ENCODE data around the gene WNT16.

The WNT16 gene

DNA sequence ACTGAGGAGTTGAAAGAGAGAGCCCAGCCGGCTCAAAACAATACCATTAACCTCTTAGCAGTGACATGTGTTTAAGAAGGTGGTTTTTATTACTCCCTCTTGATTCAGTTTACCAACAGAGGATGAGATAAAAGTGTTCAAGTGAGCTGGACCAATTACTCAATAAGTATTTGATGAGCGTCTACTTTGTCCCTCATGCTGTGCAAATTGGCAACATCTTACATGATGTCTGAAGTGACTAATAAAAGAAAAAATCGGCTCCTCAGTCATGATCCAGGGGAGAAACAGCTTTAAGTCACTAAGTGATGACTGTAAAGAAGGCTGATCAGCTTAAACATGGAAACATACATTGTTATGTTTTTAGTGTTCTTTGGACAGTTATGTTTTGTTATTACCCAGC is 7.8 kb downstream of the WNT16 start:
- no peak for DNase-seq (ENCODE audit: low read depth)
- TF ChIP-seq, protein P1, sequence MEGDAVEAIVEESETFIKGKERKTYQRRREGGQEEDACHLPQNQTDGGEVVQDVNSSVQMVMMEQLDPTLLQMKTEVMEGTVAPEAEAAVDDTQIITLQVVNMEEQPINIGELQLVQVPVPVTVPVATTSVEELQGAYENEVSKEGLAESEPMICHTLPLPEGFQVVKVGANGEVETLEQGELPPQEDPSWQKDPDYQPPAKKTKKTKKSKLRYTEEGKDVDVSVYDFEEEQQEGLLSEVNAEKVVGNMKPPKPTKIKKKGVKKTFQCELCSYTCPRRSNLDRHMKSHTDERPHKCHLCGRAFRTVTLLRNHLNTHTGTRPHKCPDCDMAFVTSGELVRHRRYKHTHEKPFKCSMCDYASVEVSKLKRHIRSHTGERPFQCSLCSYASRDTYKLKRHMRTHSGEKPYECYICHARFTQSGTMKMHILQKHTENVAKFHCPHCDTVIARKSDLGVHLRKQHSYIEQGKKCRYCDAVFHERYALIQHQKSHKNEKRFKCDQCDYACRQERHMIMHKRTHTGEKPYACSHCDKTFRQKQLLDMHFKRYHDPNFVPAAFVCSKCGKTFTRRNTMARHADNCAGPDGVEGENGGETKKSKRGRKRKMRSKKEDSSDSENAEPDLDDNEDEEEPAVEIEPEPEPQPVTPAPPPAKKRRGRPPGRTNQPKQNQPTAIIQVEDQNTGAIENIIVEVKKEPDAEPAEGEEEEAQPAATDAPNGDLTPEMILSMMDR (conservative IDR thresholded peaks at IDR 0.05; ENCODE audit: low read depth, low read length), result no peak
- no peak overlapping the region for H3K4me3 ChIP-seq (ENCODE audit: low read length)

DNA sequence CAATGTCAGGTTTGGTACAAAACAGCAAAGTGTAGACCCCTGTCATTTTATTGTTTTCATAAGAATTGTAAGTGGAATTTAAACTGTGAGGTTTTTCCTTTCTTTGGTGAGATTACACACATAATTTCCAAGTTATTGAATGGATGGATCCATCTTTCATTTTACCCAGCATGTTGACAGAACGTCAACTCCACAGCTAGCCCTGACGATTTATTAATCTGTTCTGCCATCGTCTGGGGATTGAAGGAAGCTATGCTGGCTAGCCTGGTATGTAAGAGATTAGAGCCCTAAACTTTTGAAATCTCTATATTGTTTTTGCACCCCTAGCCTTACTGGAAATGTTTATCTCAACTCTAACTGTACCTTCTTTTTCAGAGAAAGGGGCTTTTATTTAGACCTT is 8.6 kb downstream of the WNT16 start:
- no peak overlapping the region for H3K4me3 ChIP-seq (ENCODE audit: low read length)
- TF ChIP-seq, protein P1 (conservative IDR thresholded peaks at IDR 0.05; ENCODE audit: low read depth, low read length), result peak; percentile 51
- DNase-seq (ENCODE audit: low read depth), result no peak

DNA sequence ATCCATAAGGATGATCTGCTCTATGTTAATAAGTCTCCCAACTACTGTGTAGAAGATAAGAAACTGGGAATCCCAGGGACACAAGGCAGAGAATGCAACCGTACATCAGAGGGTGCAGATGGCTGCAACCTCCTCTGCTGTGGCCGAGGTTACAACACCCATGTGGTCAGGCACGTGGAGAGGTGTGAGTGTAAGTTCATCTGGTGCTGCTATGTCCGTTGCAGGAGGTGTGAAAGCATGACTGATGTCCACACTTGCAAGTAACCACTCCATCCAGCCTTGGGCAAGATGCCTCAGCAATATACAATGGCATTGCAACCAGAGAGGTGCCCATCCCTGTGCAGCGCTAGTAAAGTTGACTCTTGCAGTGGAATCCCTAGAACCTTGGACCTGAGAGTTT is 10.3 kb downstream of the WNT16 start:
- TF ChIP-seq, protein P1 (conservative IDR thresholded peaks at IDR 0.05; ENCODE audit: low read depth, low read length), result no peak
- no peak overlapping the region for H3K4me3 ChIP-seq (ENCODE audit: low read length)
- DNase-seq (ENCODE audit: low read depth), result no peak

DNA sequence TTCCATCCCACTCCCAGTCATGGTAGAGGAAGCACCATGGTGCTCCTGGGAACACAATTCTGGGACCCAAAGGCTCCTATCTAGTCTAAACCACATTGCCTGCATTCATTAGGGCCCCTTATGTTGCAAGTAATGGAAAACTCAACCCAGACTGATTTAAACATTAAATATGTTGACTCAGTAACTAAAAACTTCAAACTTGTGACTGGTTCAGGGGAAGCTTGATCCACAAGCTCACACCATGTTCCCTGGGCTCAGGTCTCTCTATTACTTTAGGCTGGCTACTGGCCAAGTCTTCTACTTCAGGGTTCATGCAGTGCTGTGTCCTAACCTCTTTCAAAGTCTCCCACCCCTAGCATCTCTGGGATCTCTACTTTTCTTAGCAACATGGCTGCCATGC is 13.1 kb downstream of the WNT16 start:
- no peak overlapping the region for H3K4me3 ChIP-seq (ENCODE audit: low read length)
- no peak for DNase-seq (ENCODE audit: low read depth)
- TF ChIP-seq, protein P1 (conservative IDR thresholded peaks at IDR 0.05; ENCODE audit: low read depth, low read length), result no peak

DNA sequence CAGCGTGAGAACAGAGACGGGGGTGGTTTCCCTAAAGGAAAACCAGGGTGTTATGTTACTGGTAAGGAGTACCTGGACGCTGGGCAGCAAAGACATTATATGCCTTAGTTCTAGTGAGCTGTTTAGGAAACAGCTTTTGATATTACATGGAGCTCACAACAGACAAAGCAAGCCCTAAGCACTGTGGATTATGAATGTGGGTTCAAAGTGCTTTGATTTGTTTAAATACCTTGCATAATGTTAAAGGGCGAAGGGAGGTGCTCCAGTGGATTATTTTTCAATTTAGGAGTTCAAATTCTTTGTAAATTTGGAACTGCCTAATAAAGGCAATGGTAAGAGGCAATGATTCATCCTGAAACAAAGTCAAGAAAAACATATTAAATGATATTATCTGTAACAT is 13.8 kb downstream of the WNT16 start:
- no peak for DNase-seq (ENCODE audit: low read depth)
- TF ChIP-seq, protein P1 (conservative IDR thresholded peaks at IDR 0.05; ENCODE audit: low read depth, low read length), result no peak
- no peak overlapping the region for H3K4me3 ChIP-seq (ENCODE audit: low read length)

DNA sequence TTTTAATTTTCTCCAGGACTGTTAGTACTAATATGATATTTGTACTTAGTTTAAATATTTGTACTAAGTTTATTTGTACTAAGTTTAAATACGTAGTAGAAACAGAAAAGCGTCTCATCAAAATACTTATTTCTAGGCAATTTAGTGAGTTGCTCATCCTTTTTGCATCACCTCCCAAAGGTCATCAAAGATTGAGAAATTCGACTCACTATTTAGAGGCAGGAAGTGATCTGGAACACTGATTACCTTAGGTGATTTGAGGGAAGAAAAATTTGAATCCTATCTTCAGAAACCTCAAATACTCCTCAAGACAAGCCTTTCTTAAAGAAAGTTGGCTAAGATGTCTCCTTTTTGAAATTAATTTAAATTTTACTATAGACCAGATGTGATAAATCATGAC is 14.5 kb downstream of the WNT16 start:
- no peak for DNase-seq (ENCODE audit: low read depth)
- TF ChIP-seq, protein P1 (conservative IDR thresholded peaks at IDR 0.05; ENCODE audit: low read depth, low read length), result no peak
- H3K4me3 ChIP-seq (ENCODE audit: low read length), result no peak overlapping the region

GRCh38 chr7:121344093-121344492 is 15.3 kb downstream of the WNT16 start:
- H3K4me3 ChIP-seq (ENCODE audit: low read length), result no peak overlapping the region
- peak; percentile 48 for DNase-seq (ENCODE audit: low read depth)
- TF ChIP-seq, protein P1 (conservative IDR thresholded peaks at IDR 0.05; ENCODE audit: low read depth, low read length), result no peak

Measured in retinal pigment epithelial cell (primary cell).